Activated CD8-positive, alpha-beta memory T cell treated with anti-CD3 and anti-CD28 coated beads, Interleukin-2, amount 50 U/mL, for 24 hours (primary cell): ENCODE measurements around the gene RGS7BP.
"Not testable (repeated sequence)": the region's sequence is repeated elsewhere in the genome, so short reads cannot be mapped to it uniquely, and the experiment has no call there.

Experiments
- DNase-seq: peaks from one replicate; pipeline ENCODE4 v3.0.0-alpha.2; 2020; ENCODE audit errors: extremely low read depth

The RGS7BP gene

DNA sequence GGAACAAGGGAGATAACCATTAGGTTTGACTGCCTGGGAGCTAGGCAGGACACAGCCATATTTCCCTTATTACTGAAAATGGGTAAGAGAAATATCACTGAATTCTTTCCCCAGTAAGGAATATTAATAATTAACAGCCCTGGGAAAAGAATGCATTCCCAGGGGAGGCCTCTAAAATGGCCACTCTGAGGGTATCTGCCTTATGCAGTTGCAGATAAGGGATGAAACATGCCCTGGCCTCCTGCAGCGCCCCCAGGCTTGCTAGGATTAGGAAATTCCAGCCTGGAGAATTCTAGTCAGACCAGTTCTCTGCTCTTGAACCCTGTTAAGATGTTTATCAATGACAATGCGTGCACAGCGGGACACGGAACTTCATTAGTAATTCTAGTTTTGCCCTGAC lies 52.8 kb downstream of the RGS7BP start:
- DNase-seq = not testable (repeated sequence)

DNA sequence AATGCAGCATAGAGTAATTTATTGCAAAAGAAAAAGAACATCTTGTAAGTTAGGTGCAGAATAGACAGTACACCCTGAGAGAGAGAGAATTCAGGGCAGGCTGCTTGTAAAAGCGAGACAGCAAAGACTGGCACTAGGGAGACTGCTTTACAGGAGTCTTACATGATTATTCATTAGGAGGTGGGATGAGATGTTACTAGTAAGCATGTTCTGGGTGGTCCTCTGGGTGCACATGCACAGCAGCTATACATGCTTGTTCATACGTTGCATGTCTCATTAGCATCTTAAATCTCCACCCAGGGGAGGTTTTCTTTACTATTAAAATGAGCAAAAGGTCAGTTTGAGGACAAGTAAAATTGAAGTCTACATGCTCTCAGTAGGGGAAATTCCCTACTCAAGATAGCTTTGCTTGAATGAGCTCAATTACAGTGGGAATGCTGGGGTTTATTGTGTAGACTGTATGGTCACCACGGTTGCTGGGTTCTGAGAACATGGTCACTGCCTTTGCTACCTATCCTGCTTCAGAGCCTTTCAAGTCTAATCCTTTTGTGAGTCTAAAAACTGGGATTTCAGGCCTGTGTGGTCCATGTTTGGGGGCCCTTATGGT lies 60.6 kb downstream of the RGS7BP start:
- DNase-seq = no peak

DNA sequence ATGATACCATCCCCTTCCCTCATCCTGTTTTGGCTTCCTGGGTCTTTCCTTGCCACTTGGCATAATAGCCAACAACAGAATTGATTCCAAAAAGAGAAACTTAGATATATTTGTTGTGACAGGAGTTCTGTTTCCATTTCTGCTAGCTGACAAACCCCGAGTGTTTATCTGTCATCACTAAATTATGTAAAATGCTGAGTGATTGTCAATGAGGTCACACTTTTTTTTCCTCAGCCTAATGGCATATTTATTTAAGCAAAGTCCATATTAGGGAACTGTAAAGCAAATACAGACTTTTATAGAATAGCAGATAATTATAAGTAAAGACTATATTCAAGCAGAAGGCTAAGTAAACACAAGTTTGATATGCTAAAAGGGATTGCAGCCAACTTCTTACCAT lies 64.0 kb downstream of the RGS7BP start:
- no peak for DNase-seq

DNA sequence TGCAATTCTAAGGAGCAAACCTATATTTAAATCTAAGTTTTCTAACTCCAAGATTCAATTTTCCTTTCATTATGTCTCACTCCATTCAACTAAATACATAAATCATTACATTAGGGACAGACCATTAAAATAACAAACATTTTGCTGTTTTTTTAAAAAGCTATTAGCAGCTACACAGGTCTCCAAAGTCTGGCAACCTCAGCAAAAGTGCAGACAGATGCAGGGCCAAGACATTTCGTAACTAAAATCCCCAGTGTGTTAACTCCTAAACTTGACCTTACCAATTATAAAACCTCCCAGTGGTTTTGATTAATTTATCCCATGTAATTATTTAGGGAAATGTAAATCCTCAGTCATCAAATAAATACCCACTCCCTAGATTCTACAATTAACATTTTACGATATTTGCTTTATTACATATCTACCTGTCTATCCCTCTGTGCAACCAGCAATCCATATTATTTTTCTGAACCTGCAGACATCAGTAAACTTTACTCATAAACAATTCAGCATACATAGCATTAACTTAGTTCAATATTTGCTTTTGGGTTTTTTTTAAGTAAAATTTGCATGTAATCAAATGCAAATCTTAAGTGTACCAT lies 64.7 kb downstream of the RGS7BP start:
- no peak for DNase-seq

DNA sequence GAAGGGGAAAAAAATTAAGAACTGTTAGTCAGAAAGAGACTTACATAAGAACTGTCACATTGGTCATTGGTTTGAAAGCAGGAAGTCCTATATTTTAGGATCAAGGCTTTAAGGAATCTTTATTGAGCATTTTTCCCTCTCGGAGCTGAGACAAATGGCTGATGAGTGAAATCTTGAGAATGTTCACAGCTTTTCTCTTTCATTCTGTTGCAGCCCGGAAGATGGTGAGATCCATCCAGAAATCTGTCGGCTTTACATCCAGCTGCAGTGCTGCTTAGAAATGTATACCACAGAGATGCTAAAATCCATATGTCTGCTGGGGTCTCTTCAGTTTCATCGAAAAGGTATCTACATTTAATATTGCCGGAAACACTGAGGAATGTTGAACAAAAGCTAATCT lies 69.7 kb downstream of the RGS7BP start:
- DNase-seq = no peak

DNA sequence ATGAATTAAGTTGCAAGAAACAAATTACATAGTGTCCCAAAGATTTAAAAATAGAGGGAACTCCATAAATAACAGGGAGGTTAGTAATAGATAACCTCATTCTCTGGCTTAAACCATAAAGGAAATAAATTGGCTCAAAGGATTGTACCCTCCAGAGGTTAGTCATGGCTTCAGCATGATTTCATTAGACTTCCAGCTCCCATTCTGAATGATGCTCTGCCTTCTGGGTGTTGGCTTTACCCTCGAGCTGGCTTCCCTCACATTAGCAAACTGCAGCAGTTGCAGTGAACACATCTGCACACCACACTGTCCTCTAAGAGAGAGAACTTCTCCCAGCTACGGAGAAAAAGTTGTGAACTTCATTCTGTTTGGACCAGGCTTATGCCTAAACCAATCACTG lies 70.4 kb downstream of the RGS7BP start:
- no peak for DNase-seq

DNA sequence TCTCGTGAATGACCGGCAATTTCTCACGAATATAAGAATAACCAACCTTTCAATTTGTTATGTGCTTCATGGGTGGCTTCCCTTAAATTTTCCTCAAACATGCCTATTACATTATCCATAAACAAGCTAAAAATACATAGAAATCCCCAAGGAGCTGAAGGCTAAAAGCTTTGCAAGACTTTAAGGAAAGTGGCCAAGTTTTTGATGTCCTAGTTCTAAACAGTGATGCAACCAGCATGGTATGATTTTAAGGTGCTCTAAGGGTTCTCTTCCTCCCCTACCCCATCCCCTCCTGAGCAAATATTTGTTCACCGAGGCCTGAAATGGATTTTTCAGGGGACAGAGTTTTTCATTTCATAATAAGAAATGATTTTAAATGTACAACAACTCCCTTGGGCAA lies 79.8 kb downstream of the RGS7BP start:
- no peak for DNase-seq

DNA sequence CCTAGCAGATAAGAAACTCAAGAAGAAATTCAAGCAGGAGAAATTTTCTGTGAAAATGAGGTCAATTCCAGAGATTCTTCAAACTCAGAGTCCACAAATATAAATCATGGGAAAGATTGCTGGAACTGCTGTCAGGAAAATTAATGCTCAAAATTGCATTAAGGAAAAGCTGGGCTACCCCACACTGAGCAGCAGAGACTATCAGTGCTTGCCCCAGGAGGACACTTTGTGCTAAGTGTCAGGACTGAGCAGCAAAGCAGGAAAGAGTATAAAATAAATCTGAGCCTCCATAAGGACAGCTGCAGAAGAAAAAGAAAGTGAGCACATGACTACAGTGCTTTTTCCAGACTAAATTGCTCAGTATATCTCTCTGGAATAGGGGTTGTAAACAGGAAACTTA lies 81.6 kb downstream of the RGS7BP start:
- DNase-seq = no peak

DNA sequence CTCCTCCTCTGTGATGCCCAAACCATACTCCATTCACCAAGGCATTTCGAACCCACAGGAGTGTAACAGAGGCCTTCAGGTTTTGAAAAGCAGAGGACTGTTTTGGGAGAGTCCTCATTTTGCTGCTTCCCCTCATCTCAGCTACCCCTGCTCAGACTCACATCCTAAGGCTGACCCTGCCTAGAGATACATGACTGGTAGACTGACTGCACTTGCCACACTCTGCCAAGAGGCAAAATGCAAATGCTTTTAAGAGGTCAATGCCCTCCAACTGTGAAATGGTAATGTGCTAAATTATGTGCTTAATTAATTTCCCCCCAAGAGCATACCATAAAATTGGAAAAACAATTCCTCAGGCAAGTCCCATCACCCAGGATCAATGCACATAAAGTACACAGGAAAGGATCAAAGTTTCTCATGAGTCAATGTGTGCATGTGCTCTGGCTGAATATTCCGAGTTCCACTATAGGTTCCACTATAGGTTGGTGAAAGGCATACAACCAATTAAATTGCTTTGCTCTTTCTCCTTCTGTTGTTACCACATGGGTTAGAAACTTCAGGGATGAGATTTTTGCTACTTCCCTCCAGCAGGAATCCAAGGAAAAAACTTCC lies 87.0 kb downstream of the RGS7BP start:
- no peak for DNase-seq

DNA sequence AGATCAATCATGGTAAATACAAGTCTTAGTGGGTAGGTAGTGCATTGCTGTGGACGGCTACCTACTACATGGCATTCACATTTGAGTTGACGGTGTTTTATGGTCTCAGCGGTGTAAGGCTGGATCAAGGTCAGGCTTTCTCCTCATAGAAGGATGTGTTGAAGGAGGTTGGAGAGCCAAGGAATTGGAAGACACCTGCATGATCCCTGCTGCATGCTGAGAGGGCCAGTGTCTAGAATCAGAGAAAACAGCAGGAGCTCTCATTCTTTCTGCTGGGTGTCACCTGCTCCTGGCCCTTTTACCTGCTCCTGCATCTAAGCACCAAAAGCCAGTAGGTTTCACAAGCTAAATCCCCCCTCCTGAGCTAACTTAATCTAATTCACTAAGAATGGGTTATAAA lies 88.2 kb downstream of the RGS7BP start:
- no peak for DNase-seq

DNA sequence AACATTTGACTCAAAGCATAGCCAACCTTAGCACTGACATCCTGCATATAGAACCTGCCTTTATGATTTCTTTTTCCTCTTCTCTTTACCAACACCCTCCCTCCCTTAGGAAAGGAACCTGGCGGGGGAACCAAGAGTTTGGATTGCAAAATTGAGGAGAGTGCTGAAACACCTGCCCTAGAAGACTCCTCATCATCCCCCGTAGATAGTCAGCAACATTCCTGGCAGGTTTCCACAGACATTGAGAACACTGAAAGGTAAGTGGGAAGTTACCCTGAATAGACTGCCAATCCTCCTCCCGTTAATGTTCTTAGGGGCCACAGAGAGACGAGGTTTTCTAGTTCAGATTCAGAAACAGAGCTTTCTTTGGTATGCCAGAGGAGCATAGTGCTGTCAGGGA lies 88.8 kb downstream of the RGS7BP start:
- DNase-seq = no peak

DNA sequence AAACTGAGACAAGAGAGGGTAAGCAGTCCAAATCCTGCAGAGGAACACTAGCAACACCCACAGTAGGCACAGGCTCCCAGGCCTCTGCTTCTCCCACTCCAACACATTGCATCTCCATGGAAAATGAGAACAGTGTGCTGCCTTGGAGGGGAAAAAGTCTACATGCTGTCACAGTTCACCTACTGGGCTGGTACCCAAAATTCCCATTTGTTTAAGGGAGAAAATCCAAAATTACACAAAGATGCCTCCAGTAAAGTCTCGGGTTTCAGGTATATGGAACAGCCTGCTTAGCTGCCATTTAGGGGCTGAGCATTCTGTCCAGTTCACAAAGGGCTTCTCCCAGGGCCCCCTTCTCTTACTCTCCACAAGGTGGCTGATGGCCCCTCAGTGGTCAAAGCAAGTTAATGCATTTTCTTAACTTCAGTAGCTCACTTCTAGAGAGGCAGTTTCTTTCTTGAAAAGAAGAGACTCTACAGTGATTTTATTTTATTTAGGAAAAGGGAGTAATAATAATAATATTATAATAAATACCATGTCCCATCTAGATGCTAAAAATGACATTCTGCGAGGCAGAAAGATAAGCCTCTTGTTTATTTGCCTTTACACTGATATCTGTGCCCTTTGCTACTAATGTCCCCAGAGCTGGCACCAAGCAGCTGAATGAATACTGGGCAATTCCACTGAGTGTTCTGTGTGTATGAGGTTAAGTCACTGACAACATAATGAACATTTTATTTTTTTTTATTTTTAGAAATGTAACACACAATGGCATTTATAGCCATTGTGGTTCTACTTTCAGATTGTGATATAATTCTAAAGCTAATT lies 89.4 kb downstream of the RGS7BP start:
- no peak for DNase-seq

DNA sequence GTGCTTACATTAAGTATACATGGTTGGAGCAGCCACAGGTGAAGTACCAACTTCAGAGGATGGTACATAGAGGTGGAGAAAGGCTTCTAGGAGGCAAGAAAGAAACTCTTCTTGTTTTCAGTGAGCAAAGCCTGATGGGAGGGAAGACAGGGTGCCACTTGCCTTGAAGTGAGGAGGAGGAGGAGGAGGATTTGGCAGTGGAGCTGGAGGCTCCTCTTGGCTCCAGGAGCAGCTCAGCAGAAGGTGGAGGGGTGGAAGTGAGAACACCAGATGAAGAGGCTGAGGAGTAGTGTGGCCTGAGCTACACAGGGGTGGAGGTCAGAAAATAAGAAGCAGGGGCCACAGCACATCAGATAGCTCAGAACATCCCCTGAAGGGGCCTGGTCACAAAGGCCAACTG lies 93.4 kb downstream of the RGS7BP start:
- DNase-seq = no peak

DNA sequence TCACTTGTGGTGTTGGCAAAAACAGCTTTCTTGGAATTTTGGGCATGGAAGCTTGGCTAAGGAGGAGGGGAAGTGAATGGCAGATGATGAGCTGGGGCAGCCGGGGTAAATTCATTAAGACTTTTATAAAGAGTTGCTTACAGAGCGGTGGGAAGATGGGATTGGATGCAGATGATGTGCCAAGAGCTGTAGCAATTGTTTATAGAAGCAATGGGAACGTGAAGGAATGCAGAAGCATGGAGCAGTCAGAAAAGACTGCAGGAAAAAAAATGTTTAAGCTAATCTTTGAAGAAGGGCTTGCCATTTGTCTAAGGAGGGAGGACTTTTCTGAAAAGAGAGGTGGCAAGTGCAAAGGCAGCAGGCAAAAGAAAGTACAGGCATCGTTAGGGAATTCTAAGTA lies 97.9 kb downstream of the RGS7BP start:
- no peak for DNase-seq

DNA sequence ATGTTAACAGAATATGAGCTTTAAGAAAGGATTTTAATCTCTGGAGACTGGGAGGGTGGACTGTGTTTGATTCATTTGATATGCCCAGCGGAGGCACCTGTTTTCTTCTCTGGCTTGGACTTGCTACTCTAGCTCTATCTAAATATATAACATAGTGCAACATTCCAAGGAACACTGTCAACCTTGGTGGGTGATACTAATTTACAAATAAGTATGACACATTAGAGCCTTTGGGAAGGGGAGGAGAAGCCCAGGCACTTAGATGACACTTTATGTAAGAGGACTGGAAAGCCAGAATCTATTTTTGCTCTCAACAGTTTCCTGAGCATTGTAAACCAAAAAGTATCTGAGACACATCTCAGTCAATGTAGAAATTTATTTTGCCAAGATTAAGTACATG lies 101.1 kb downstream of the RGS7BP start:
- DNase-seq = no peak

DNA sequence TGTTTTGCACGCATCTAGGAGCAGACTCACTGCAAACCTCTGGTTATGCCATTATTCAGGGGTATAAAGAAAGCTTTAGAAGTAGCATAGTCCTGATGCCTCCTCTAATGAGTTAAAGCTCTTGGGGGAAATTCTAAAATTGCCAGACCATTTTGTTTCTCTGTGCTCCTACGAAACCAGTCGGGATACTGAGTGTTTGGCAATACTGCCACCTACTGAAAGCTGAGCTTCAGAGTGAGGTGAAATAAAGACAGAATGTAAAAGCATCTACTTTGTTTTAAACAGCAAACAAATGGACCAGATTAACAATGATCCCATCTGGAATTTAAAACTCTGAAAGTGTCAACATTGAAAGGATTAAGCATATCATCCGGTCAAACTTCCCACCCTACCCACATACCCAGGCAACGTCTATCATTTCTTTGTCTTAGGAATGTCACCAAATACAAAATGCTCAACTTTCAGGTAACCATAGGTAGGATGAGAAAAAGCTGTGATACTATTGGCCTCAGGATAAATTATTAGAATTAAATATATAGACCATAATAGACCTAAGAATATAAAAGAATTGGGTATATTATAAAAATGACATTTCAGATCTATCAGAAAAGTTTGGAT lies 106.6 kb downstream of the RGS7BP start:
- DNase-seq = no peak

DNA sequence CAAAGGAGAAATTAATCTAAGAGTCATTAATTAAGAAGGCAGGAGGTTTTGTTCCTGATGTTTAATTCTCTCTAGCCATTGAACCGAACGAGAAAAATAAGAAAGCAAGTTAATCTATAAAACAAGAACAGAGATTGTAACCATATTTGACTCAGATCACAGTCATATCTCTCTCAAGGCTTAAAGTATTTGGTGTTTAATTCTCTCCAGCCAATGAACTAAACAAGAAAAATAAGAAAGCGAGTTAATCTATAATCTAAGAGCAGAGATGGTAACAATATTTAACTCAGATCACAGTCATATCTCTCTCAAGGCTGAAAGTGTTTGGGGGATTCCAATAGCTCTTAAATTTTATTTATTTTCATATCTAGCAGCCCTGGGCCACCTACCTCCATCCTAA lies 110.1 kb downstream of the RGS7BP start:
- DNase-seq = no peak

DNA sequence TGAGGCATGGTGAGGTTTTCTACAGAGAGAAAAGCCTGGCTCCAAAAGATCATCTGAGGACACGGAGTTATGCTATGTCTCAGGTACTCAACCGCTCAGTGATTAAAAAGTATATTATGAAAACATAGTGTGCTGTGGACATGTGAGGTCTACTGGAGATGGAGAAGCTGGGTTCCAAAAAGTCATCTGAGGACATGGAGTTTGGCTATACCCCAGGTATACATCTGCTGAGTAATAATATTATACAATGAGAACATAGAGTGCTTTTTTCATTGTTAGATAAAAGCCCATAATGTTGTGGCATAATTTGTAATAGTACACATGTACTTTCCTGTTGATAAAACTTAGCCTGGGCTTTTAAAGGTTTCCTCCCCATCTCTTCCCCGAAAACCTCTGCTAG lies 113.8 kb downstream of the RGS7BP start:
- no peak for DNase-seq

DNA sequence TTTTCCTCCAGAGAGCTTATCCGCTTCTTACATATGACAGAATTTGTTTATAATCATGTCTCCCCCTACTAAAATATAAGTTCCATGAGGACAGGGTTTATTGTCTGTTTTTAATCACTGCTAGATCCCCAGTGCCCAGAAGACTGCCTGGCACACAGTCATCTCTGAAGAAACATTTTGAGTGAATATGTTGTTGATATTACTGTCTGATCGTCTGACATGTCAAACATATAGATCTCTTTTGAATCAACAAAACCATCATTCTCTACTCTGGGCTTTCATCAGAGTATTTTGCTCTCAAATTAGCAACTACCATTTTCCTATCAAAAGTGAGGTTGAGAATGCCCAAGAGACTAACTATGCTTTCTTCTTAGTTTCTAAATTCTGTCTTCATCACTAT lies 117.2 kb downstream of the RGS7BP start:
- no peak for DNase-seq

DNA sequence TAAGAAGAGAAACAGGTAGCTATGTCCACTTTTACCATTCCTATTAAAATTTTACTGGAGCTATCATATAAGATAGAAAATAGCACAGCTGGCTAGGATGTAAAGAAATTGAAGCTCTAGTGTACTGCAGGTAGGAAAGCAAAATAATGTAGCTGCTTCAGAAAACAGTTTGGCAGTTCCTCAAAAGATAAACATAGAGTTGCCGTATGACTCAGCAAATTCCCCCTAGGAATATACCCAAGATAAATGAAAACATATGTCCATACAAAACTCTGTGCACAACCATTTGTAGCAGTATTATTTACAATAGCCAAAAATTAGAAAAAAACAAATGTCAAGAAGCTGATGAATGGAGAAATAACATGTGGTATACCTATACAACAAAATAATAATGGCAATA lies 119.9 kb downstream of the RGS7BP start:
- DNase-seq = no peak

DNA sequence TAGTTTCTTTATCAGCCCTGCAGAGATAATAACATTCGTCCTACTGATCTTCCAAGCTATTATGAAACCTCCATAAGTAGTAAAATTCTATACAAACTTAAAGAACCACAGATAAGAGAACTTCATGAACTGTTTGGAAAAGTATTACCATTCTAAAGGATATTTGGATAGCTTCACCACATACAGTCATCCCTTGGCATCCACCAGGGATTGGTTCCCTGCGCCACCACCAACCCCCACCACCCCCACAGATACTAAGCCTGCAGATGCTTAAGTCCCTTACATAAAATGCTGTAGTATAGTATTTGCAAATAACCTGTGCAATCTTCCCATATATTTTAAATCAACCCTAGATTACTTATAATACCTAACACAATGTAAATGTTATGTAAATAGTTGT lies 123.1 kb downstream of the RGS7BP start:
- DNase-seq = no peak

DNA sequence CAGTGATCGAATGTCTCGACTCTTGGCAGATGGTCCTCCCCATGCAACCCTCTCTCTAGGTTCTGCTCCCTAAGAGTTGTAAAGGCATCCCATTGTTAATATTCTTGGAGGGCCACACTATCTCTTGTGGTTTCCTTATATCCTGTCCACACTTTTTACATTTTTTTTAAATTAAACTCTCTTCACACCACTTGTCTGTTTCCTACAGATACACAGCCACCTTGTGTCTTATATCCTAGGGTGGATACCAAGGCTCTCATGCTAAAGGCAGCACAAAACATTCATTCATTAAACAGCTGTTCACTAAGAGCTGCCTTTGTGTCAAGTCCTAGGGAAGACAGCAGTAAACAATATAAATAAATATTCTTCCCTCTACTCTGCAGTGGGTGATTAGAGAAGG lies 124.0 kb downstream of the RGS7BP start:
- DNase-seq = no peak

DNA sequence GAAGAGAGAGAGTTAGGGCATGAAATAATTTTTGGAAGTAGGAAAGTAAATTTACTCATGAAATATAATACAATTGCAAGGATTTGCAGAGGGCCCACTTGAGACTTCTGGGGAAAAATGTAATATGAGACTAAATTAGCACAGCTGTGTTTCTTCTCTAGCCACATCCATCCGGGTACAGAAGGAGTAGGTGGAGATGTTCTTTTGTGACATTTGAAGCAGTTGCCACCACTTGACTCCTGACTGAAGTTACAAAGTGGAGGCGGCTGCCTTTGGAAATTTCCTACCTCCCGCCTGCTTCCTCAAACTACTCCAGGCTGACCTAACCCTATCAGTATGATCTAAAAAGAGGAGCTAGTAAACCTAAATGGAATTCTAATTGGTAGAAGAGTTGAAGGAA lies 126.4 kb downstream of the RGS7BP start:
- DNase-seq = no peak
